GM21390 (cell line): ENCODE data around the gene DND1.
"Not testable (repeated sequence)": the region's sequence is repeated elsewhere in the genome, so short reads cannot be mapped to it uniquely, and the experiment has no call there.

ENCODE experiments used
- ATAC-seq: cut with Tn5 transposase; IDR thresholded peaks from one replicate; pipeline ENCODE4 v1.9.1; 2021; ENCODE audit not compliant: unreplicated experiment

The DND1 gene

GRCh38 chr5:140673187-140673976, at the start of gene DND1:
TSS of gene DND1 (minus strand) at chr5:140673576. CDS start at chr5:140673542, 34 bp downstream.
- ATAC-seq: no peak

DNA sequence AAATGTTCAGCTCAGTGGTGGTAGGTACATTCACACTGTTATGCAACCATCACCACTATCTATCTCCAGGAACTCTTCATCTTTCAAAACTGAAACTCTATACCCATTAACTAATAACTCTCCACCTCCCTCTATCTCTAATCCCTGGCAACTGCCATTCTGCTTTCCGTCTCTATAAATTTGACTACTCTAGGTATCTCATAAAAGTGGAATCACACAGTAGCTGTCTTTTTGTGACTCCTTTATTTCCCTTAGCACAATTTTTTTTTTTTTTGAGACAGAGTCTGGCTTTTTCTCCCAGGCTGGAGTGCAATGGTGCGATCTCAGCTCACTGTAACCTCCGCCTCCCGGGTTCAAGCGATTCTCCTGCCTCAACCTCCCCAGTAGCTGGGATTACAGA, 48.0 kb upstream of the DND1 start:
- ATAC-seq: not testable (repeated sequence)

GRCh38 chr5:140720738-140721137, 47.4 kb upstream of the DND1 start:
- not testable (repeated sequence) for ATAC-seq

GRCh38 chr5:140718266-140718592, 44.9 kb upstream of the DND1 start:
- ATAC-seq: no peak

GRCh38 chr5:140716238-140716637, 42.9 kb upstream of the DND1 start:
- ATAC-seq: not testable (repeated sequence)

DNA sequence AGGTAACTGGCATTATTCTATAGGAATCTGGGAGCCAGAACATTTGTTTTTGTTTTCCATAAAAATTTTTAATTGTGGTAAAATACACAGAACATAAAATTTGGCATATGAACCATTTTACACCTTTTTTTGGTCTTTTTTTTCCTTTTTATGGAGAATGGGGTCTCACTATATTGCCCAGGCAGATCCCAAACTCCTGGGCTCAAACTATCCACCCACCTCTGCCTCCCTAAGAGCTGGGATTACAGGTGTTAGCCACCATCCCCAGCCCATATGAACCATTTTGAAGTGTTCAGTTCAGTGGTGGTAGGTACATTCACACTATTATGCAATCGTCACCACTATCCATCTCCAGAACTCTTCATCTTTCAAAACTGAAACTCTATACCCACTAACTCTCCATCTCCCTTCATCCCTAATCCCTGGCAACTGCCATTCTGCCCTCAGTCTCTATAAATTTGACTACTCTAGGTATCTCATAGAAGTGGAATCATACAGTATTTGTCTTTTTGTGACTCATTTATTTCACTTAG, 40.3 kb upstream of the DND1 start:
- no peak for ATAC-seq

DNA sequence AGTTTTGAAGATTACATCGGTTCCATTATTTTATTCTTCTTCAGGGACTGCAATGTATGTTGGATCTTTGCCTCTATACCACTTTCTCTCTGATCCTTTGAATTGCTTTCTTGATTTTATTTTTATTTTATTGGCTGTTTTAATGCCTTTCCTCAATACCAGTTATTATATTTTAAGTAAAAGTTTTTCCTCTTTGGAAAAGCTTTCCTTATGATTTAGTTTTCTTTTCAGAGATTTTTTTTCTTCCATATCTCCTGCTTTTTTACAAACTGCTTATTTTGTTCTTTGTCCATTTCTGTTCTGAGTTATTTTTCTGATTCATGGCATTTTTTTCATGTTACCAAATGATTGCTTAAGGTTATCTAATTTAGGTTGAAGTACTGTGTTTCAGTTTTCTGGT, 38.4 kb upstream of the DND1 start:
- ATAC-seq: no peak

DNA sequence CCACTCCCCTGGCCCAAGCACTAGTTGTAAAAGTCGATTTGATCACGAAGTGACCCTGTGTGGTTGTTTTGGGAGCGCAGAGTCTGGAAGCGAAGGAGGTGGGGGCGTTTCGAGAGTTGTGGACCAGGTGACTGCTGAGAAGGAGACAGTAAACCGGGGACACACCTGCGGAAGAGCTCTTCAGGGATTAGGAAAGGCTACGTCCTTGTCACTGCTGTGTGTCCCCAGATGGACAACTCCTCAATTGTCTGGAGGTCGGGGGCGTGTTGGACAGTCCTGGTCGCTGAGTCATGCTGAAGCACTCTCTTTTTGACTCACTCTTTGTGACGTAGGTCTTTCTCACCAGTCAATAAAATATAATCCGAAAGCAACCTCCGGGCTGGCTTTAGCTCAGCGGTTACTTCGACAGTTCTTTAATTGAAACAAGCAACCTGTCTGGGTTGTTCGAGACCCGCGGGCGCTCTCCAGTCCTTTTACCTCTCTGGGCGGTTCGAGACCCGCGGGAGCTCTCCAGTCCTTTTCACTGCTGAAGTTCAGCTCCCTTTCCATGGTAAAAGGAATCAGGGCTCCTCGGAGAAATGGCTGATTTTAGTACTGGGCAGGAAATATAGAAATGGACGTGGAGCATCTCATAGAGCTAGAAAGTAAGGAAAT, 37.6 kb upstream of the DND1 start:
- peak; percentile 83 for ATAC-seq

DNA sequence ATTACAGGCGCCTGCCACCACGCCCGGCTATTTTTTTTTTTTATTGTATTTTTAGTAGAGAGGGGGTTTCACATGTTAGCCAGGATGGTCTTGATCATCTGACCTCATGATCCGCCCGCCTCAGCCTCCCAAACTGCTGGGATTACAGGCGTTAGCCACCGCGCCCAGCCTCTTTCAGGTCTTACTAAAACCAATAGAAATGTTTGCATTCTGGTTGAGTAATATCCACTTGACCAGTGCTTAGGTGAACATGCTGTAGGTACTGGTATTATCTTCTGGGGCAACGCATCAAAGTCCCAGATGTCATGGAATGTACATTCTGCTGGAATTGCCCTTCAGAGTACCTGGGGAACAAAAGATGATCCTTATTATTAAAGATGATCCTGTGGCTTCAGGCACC, 35.4 kb upstream of the DND1 start:
- ATAC-seq: not testable (repeated sequence)

DNA sequence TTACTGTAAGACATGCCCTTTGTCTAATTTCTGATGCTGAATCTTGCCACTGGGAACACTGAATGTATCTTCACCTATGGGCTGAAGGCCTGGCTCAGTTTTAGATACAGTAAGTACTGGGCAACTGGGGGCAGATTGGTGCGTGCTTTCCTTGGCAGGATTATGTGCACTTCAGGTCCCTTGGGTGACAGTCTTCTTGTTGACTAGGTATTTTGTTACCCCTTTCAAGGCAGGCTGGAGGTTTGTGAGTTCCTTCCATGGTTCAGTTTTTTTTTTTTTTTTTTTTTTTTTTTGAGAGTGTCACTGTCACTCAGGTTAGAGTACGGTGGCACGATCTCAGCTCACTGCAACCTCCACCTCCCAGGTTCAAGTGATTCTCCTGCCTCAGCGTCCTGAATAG, 34.4 kb upstream of the DND1 start:
- ATAC-seq: no peak

- ATAC-seq: peak; percentile 97
Measured at GRCh38 chr5:140700177-140701144, 27.1 kb upstream of the DND1 start, which contains the start of gene ZMAT2. TSS of gene ZMAT2 (plus strand) at chr5:140700447. CDS start at chr5:140700461, 14 bp downstream.

DNA sequence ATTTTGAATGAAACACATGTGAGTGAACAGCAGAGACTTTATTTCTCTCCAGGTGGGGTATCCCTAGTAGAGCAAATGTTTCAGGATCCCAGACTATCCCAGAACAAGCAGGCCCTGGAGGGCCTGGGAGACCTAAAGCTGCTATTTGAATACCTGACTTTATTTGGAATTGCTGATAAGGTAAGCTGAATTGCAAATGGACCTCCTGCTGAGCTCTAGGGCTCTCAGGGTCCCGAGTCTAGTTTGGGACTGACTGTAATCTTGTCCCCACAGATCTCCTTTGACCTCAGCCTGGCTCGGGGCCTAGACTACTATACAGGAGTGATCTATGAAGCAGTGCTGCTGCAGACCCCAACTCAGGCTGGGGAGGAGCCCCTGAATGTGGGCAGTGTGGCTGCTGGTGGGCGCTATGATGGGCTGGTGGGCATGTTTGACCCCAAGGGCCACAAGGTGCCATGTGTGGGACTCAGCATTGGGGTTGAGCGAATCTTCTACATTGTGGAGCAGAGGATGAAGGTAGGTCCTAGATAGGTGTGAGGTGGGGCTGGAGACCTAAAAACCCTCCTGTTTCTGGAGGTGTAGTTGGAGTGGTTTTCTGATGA, 23.6 kb upstream of the DND1 start:
- no peak for ATAC-seq

- ATAC-seq: no peak
Measured at GRCh38 chr5:140694276-140694675, 20.9 kb upstream of the DND1 start.

DNA sequence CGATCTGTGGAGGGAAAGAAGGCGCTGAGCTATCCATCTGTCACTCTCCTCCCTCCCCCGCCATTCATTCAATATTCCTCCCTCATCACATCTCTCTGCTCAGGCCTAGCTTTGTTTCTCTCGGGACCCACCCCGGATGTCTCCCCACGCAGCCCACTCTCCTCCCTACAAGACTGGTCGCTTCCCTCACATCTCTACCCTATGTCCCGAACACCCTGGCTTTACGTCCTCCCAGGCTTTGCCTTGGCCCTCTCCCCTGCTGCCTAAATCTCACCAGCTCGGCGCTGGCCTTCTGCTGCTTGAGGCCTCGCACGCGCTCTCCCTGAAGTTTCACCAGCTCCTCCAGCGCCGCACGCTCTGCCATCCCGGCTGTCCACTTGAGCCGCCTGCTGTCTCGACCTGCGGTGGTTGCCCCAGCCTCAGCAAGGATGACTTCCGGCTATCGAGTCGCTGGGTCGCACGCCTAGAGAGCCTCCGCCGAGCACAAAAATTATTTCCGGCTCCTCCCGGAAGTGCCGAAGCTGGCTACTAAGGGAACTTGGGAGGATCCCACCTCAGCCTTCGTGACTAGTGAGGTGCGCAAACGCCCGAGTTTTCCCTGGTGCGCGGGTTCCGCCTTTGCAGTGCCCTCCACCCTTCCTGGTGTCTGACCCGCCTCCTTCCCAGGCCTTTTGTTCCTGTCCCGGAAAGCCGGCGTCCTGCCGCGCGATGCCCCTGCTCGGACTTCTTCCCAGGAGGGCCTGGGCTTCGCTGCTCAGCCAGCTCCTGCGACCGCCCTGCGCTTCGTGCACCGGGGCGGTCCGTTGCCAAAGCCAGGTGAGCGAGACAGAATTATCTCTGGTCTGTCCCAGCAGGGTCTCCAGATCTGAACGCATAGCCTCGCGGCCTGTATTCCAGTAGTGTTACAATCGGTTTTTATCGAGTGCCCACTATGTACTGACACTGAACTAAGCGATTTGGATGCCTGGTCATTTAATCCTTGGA, 17.9 kb upstream of the DND1 start, which contains the start of the genes HARS1 and HARS2:
Gene HARS1, minus strand, starts transcription at position 430 of the 984 bp plus-strand sequence. Its CDS starts 66 bp downstream, at position 364.
Gene HARS2, plus strand, starts transcription at position 515 of the 984 bp plus-strand sequence. Its CDS starts 194 bp downstream, at position 709.
- ATAC-seq: peak; percentile 97

DNA sequence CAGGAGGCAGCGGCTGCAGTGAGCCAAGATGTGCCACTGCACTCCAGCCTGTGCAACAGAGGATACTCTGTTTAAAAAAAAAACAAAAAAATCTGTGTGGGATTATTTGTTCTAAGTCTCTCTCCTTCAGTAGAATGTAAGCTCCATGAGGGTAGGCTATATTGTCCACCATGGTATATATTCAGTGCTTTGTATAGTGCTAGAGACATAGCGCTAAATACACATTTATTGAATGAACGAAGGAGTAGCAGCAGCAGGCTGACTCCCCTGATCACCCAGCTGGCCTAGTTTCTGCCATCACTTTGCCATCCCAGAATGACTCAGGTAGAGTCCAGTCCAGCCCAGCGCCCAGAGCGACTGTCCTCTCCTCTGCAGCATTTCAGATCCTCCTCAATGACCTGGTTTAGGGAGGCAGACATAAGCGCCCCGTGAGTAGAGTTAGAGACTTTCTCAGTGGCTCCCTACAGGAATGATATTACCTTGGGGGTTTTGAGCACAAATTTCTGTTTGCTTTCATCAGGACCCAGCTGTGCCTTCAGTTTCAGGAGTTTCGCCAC, 17.1 kb upstream of the DND1 start:
- no peak for ATAC-seq

DNA sequence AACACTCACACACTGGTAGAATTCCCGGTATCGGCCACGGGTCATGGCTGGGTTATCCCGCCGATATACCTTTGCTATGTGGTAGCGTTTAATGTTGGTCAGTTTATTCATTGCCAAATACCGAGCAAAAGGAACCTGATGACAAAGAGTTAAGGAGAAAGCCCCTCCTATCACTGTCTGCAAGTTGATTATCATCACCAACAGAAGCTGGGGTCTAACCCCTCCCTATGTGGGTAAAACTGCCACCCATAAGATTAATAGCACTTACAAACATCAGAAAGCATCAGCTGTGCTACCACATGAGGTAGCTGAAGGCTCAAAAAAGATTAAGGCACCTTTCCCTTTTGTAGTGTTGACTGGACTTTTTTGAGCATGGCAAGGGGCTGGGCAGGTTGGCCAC, 5.6 kb upstream of the DND1 start:
- no peak for ATAC-seq

- ATAC-seq: peak; percentile 80
Measured at GRCh38 chr5:140677947-140678346, 4.6 kb upstream of the DND1 start.

DNA sequence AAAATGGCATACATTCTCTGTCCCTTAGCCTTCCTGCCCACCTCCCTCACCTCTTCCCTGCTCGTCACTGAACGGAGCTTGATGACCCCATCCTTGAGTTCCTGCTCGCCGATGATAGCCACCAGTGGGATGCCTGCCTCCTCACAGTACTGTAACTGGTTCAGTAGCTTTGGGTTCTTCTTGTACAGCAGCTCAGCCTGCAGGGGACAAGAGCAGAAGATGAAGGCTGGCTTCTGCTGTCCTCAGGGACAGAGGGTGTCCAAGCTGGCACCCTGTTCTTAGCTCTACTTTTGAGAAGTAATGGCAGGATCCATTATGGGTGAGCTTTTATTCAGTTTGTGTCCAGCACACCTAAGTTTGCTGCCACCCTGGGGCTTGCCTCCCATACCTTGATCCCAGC, 1.3 kb upstream of the DND1 start:
- ATAC-seq: no peak

DNA sequence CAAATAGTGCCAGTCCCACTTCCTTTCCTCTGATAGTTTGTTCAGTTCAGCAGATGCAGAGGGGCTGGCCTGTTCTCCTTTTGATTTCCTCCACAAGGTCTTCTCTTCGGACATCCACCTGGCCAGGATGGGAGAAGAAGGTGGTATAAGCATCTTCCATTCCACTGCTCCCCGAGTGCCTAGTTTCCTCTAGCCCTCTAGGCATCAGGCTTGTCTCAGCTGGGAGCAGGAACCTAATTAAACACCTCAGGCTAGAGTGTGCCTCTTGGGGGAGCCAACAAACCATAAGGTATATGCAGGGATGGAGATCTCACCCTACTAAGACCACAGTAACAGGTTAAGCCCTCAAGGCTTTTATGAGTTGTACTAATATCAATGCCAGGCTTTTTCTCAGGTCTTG, 835 bp upstream of the DND1 start:
- ATAC-seq: no peak
